NB4 (cell line): ENCODE data around the gene DGCR8.

Source experiments
- DNase-seq: peaks from one replicate; pipeline ENCODE4 v3.0.0; 2010; ENCODE audit warnings: low read depth
- H3K4me3 ChIP-seq: one replicate; pipeline ENCODE4 v1.5.1; 2011; ENCODE audit warnings: mild to moderate bottlenecking, low read depth, low read length, moderate library complexity
- MAX ChIP-seq: IDR thresholded peaks from 2 replicates; pipeline ENCODE4 v1.6.1; 2011; ENCODE audit warnings: low read depth, low read length
- MYC ChIP-seq: IDR thresholded peaks from 2 replicates; pipeline ENCODE4 v1.6.1; 2011; ENCODE audit warnings: low read depth, low read length
- POLR2A ChIP-seq: IDR thresholded peaks from 2 replicates; pipeline ENCODE4 v1.6.1; 2011; ENCODE audit warnings: mild to moderate bottlenecking; ENCODE audit not compliant: insufficient read length; ENCODE audit errors: extremely low read depth
- TF ChIP-seq, protein P1 (sequence below): IDR thresholded peaks from one replicate; pipeline ENCODE4 v1.5.1; 2012; ENCODE audit warnings: low read depth, low read length

The DGCR8 gene

DNA sequence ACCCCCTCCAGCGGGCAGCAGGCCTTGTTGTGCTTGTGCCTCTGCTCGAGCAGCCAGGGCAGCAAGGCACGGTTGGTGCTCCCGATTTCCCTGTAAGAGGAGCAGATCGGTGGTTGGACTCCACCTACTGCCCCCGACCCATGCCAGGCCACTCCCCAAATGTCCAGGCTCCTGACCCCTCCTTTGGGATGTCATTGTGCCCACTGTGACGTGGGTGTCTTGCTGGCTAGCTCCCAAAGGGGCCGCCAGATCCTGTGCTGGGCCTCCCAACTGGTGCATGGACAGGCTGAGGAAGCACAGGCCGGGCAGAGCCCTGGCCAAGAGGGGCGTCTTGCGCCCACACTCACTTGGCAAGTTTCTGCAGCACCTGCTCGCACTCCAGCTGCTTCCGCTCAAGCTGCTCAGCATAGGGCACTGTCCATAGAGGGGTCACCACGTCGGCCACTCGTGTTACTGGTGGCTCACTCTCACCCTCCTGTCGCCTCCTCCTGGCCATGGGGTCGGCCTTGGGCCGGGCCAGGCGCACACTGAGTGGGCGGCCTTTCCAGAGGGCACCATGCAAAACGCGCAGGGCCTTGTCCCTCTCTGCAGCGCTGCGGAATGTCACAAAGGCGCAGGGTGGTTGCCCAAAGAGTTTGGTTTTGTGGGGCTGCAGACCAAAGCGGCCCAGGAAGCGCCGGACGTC is 35.8 kb downstream of the DGCR8 start, which contains the start of gene RANBP1:
Gene RANBP1 (plus strand): TSS at position 414 of the 685 bp plus-strand sequence. CDS start 81 bp downstream, at position 495.
- no peak for DNase-seq
- TF ChIP-seq, protein P1, sequence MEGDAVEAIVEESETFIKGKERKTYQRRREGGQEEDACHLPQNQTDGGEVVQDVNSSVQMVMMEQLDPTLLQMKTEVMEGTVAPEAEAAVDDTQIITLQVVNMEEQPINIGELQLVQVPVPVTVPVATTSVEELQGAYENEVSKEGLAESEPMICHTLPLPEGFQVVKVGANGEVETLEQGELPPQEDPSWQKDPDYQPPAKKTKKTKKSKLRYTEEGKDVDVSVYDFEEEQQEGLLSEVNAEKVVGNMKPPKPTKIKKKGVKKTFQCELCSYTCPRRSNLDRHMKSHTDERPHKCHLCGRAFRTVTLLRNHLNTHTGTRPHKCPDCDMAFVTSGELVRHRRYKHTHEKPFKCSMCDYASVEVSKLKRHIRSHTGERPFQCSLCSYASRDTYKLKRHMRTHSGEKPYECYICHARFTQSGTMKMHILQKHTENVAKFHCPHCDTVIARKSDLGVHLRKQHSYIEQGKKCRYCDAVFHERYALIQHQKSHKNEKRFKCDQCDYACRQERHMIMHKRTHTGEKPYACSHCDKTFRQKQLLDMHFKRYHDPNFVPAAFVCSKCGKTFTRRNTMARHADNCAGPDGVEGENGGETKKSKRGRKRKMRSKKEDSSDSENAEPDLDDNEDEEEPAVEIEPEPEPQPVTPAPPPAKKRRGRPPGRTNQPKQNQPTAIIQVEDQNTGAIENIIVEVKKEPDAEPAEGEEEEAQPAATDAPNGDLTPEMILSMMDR: no peak
- no peak for TF ChIP-seq POLR2A
- TF ChIP-seq MYC: no peak
- TF ChIP-seq MAX: no peak
- peak within 1 kb of the TSS; percentile 85 for H3K4me3 ChIP-seq

- H3K4me3 ChIP-seq: peak overlapping the region; percentile 85
- no peak for DNase-seq
- TF ChIP-seq MAX: no peak
- TF ChIP-seq MYC: no peak
- TF ChIP-seq POLR2A: no peak
- TF ChIP-seq, protein P1: no peak
Observed at GRCh38 chr22:20116376-20116950, 36.4 kb downstream of the DGCR8 start.

DNA sequence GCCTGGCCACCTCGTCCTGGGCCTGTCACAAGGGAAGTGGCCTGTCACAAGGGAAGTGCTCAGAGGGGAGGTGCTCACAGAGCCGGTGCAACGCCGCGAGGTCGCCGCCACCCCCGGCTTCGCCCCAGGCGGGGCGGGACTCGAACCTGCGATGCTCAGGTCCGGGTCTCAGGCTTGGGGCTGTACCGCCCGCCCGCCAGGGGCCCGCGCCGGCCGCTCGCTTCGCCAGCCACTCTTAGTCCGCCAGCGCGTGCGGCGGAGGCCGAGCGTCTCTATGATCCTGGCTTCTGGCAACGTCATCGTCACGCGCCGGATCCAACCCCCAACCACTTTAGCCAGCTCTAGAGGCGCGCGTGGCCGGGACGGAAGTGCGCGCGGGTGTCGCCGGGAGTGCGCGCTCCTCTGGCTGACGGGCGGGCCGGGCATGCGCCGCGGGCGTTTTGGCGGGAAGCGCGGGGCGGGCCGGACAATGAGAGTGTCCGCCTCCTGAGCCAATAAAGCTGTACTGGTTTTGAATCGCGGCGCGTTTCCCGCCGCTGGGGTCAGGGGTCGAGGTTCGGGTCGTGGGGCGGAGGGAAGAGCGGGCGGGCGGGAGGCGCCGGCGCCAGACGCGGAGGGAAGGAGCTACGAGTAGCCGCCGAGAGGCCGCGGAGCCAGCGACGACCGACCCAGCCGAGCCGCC is 37.1 kb downstream of the DGCR8 start, which contains the start of gene TRMT2A:
Gene TRMT2A (minus strand): TSS at position 276 of the 682 bp plus-strand sequence. CDS start 320 bp downstream, outside the sequence.
- DNase-seq: peak; percentile 99
- TF ChIP-seq MAX (peak; percentile 61; the same call in 1 of the 2 replicates), MYC (peak; percentile 92), POLR2A (no peak)

GRCh38 chr22:20117633-20118299 is 37.7 kb downstream of the DGCR8 start:
- peak overlapping the region; percentile 99 for H3K4me3 ChIP-seq
- no peak for TF ChIP-seq POLR2A
- TF ChIP-seq MYC: no peak
- no peak for TF ChIP-seq MAX
- TF ChIP-seq, protein P1: no peak
- DNase-seq: peak; percentile 42

More for the DNA sequence above, 37.1 kb downstream of the DGCR8 start, which contains the start of gene TRMT2A:
- peak within 1 kb of the TSS; percentile 99 for H3K4me3 ChIP-seq

DNA sequence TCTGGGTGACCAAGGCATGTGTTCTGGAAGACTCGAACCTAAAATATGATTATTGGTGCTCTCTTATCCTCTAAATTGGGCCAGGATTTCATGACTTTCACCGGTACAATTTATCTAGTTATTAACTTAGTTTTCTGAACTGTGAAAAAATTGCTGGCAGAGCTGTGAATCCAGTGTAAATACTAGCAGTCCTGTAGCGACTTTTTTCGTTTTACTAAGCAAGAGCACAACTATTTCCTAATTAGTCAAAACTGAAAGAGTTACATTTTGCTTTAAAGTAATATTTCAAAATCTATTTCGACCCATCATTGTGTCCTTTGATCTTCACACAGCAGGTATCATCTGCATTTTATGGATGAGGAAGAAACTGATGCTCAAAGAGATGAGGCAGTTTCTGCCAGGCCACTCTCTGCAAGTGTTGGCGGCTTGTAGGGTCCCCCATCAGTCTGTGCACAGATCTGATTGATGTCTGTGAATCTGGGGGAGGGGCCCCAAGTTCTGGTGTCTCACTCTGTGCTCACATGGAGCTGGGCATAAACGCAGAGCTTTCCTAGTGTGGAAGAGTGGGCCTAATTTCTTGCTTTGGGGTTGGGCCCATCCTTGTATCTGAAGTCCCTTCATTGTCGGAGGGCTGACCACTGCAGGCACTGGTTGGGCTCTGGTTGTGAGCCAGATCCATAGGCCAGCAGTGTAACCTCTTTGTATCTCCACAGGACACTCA is 38.4 kb downstream of the DGCR8 start:
- TF ChIP-seq MYC: no peak
- TF ChIP-seq, protein P1: no peak
- no peak for TF ChIP-seq POLR2A
- no peak for TF ChIP-seq MAX
- no peak for DNase-seq
- H3K4me3 ChIP-seq: peak overlapping the region; percentile 99
